ENCODE data around the gene LCP2. TPM values are rescaled to one million over a fixed set of nuclear protein-coding genes. Genes with fewer than 3 reads are reported as not detected.

LCP2 gene
- polyA plus RNA-seq, 3 donors: 52.0 to 177 (median 89.5) TPM

DNA sequence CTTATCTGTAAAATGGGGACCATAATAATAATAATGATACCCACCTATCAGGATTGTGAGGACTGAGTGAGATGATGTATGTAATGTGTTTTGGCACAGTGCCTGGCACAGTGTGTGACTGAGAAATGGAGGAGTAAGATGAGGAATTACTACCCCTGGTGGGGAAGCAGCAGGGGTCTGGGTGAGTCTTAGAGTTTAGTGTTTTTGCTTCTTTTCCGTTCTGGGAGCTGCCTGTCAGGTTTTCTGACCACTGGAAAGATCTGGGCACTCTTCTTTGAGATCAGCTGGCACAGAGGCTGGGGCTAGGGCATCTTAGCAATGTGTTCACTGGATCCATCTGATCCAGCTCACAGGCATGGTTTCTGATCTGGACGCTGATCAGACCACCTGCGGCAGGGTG lies 8.5 kb downstream of the LCP2 start:
- H3K4me1 ChIP-seq (ENCODE audit: control insufficient read depth in 1 of 2, insufficient read depth in 2 of 2, low read length in 2 of 2): peaks cover 73 to 86% of the 10 kb centered on the region in 2 donors
- peaks cover 90% of the 10 kb centered on the region for H3K79me2 ChIP-seq (ENCODE audit: insufficient read depth, low read length)
- intact Hi-C loops (cut with micrococcal nuclease): no loop called here
- no peak overlapping the region for H3K4me2 ChIP-seq (replicated peaks; ENCODE audit: extremely low read depth, low read length, poor library complexity, severe bottlenecking)
- peak overlapping the region in 1 of 2 donors; percentile 48 for H3K4me3 Mint-ChIP-seq
- H3K36me3 Mint-ChIP-seq: peaks cover 94 to 97% of the 10 kb centered on the region in 2 donors
- WGBS (ENCODE audit: insufficient coverage): 100% methylated on average over 1 of the region's 3 CpGs
- H3K9me3 ChIP-seq (replicated peaks in 1 of 2; ENCODE audit: control insufficient read depth in 1 of 2, insufficient read depth in 1 of 2, low read length in 2 of 2): no peaks in the 10 kb centered on the region
- peaks cover 0 to 6% (median 0%) of the 10 kb centered on the region in 3 donors for H3K27me3 Mint-ChIP-seq (ENCODE audit: low read depth in 3 of 3)
- H2AFZ ChIP-seq (ENCODE audit: insufficient read depth, low read depth, low read length, poor library complexity, severe bottlenecking): no peak overlapping the region
- peak overlapping the region; percentile 66 to 74 for H3K27ac ChIP-seq (ENCODE audit: low read depth in 1 of 2, low read length in 2 of 2)
- peaks cover 0 to 2% (median 0%) of the 10 kb centered on the region in 7 donors for H3K9me3 Mint-ChIP-seq
- peaks cover 99% of the 10 kb centered on the region for H4K20me1 ChIP-seq (ENCODE audit: insufficient read depth, low read length)
- H3K4me3 ChIP-seq (replicated peaks in 1 of 3; ENCODE audit: low read depth in 2 of 3, low read length in 3 of 3): no peak overlapping the region
- peaks cover 85 to 90% of the 10 kb centered on the region in 2 donors for H3K36me3 ChIP-seq (replicated peaks in 1 of 2; ENCODE audit: control insufficient read depth in 1 of 2, insufficient read depth in 2 of 2, low read length in 2 of 2)
- peak overlapping the region; percentile 30 to 100 (median 93) for H3K27ac Mint-ChIP-seq
- no peaks in the 10 kb centered on the region for H3K27me3 ChIP-seq (ENCODE audit: control insufficient read depth in 2 of 2, insufficient read depth in 2 of 2, low read length in 2 of 2)
- no peak for DNase-seq
- no peak for TF ChIP-seq CTCF (IDR thresholded peaks at IDR 0.05)
- H3K4me1 Mint-ChIP-seq: peaks cover 94% of the 10 kb centered on the region
- no peak overlapping the region for H3K9ac ChIP-seq (ENCODE audit: insufficient read depth, low read length, poor library complexity, severe bottlenecking)

DNA sequence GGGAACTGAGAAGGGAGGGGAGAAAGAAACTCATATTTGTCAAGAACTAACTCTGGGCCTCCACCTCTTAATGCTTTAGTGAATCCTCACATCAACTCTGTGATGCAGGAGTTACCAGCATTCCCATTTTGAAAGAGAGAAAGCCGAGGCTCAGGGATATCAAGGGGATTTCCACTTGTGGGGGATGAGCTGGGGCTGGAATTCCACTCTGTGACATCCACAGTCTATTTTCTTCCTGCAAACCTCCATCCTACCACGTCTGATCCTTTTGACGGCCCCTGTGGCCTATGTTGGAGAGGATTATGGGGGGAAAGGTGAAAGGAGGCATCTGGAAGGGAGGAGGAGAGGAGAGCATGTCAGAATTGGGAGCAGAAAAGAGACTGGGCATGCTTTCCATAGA lies 9.0 kb downstream of the LCP2 start:
- H3K27me3 ChIP-seq (ENCODE audit: control insufficient read depth in 2 of 2, insufficient read depth in 2 of 2, low read length in 2 of 2): no peaks in the 10 kb centered on the region
- TF ChIP-seq CTCF (IDR thresholded peaks at IDR 0.05): no peak
- Mint-ChIP-seq H3K36me3 (peaks cover 95 to 96% of the 10 kb centered on the region in 2 donors), H3K4me3 (peak overlapping the region in 1 of 2 donors; percentile 49), H3K27ac (peak overlapping the region; percentile 84 to 100 (median 96)), H3K4me1 (peaks cover 92% of the 10 kb centered on the region), H3K27me3 (ENCODE audit: low read depth in 3 of 3) (peaks cover 0 to 6% (median 0%) of the 10 kb centered on the region in 3 donors), H3K9me3 (peaks cover 0 to 2% (median 0%) of the 10 kb centered on the region in 7 donors)
- WGBS (ENCODE audit: insufficient coverage): no CpG with 5 or more reads among the region's 3 CpGs
- H4K20me1 ChIP-seq (ENCODE audit: insufficient read depth, low read length): peaks cover 99% of the 10 kb centered on the region
- H3K4me2 ChIP-seq (replicated peaks; ENCODE audit: extremely low read depth, low read length, poor library complexity, severe bottlenecking): peak overlapping the region; percentile 29
- DNase-seq: no peak
- no peak overlapping the region for H2AFZ ChIP-seq (ENCODE audit: insufficient read depth, low read depth, low read length, poor library complexity, severe bottlenecking)
- intact Hi-C loops (cut with micrococcal nuclease): no loop called here
- H3K4me3 ChIP-seq (replicated peaks in 1 of 3; ENCODE audit: low read depth in 2 of 3, low read length in 3 of 3): no peak overlapping the region
- peaks cover 90% of the 10 kb centered on the region for H3K79me2 ChIP-seq (ENCODE audit: insufficient read depth, low read length)
- H3K9ac ChIP-seq (ENCODE audit: insufficient read depth, low read length, poor library complexity, severe bottlenecking): no peak overlapping the region
- no peaks in the 10 kb centered on the region for H3K9me3 ChIP-seq (replicated peaks in 1 of 2; ENCODE audit: control insufficient read depth in 1 of 2, insufficient read depth in 1 of 2, low read length in 2 of 2)
- peak overlapping the region; percentile 66 to 74 for H3K27ac ChIP-seq (ENCODE audit: low read depth in 1 of 2, low read length in 2 of 2)
- peaks cover 73 to 84% of the 10 kb centered on the region in 2 donors for H3K4me1 ChIP-seq (ENCODE audit: control insufficient read depth in 1 of 2, insufficient read depth in 2 of 2, low read length in 2 of 2)
- peaks cover 87 to 90% of the 10 kb centered on the region in 2 donors for H3K36me3 ChIP-seq (replicated peaks in 1 of 2; ENCODE audit: control insufficient read depth in 1 of 2, insufficient read depth in 2 of 2, low read length in 2 of 2)
